Measurements from ENCODE around the gene NKAIN2.

GRCh38 chr6:123994168-123994567 is 190.5 kb downstream of the NKAIN2 start:
- no peak for TF ChIP-seq CTCF (IDR thresholded peaks at IDR 0.05; ENCODE audit: insufficient read depth, low read length, poor library complexity, severe bottlenecking)
- no peak for TF ChIP-seq EZH2phosphoT487 (conservative IDR thresholded peaks at IDR 0.05; ENCODE audit: low read length)
